ENCODE results near the gene PDZD2.

DNA sequence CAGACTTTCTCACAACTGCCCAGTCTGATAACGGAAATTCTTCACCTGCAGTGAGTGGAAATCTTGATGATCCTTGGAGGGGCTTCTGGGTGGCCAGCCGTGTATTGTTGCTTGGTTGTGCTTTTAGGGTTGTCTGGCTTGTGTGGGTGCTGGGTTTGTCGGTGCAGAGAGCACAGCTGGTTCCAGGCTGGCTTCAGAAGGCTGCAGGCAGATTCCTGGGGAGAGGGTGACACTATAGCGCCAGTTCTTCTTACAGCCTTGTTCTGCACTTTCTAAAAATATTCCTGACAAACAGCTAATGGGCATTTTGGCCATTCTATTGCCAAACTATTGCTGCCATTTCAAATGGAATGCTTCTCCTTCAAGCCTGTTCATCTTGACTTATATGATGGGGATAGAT, 99.3 kb downstream of the PDZD2 start:
- TF ChIP-seq, protein P1, sequence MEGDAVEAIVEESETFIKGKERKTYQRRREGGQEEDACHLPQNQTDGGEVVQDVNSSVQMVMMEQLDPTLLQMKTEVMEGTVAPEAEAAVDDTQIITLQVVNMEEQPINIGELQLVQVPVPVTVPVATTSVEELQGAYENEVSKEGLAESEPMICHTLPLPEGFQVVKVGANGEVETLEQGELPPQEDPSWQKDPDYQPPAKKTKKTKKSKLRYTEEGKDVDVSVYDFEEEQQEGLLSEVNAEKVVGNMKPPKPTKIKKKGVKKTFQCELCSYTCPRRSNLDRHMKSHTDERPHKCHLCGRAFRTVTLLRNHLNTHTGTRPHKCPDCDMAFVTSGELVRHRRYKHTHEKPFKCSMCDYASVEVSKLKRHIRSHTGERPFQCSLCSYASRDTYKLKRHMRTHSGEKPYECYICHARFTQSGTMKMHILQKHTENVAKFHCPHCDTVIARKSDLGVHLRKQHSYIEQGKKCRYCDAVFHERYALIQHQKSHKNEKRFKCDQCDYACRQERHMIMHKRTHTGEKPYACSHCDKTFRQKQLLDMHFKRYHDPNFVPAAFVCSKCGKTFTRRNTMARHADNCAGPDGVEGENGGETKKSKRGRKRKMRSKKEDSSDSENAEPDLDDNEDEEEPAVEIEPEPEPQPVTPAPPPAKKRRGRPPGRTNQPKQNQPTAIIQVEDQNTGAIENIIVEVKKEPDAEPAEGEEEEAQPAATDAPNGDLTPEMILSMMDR (IDR thresholded peaks at IDR 0.05; ENCODE audit: low read length) = no peak
- no peak for TF ChIP-seq EZH2 (optimal IDR thresholded peaks at IDR 0.05; ENCODE audit: low read depth, low read length)
- no peak for TF ChIP-seq EZH2phosphoT487 (IDR thresholded peaks at IDR 0.05; ENCODE audit: low read length)

Data from MM.1S (cell line).